ENCODE results near the gene DHX38. TPM values are rescaled to one million over a fixed set of nuclear protein-coding genes. Genes with fewer than 3 reads are reported as not detected.

DHX38 gene
- total and polyA plus RNA-seq, 2 of the 13 experiments (the other 11 are each of a cell fraction or from before 2014, with no cell fraction given) = 54.4 to 85.9 TPM

DNA sequence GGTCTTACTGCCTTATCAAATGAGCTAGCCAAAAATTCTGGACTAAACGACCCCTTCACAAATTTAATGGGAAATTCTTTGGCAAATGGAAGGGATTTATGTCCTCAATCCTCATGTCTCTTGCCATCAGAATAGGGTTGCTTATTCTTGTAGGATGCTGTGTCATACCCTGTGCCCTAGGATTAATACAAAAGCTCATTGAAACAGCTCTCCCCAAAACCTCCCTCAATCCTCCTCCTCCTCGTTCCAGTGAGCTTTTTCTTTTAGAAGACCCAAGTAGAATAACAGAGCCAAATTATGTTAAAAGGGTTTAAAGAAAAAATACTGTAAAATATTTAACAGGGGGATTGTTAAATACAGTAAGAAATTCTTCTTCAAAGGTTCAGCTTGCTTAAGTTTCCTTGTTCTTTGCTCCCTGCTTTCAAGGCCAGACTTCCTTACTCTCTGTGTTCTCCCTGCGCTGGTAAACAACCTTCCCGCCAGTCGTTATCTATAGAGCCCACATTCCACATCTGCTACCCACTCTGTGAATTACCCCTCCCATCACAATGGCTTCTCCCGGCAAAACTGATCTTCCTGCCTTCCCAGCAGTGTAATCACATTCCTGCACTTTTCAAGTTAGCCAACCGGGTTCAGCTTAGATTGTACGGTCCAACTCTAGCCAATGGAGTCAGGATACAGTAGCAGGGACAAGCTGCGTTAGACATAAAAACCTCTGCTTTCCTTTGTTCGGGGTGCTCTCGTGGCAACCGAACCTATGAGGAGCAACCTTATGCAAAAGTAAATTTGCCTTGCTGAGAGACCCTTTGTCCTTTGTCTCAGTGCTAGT is 20.9 kb upstream of the DHX38 start (continued):
- TF ChIP-seq, protein P1, sequence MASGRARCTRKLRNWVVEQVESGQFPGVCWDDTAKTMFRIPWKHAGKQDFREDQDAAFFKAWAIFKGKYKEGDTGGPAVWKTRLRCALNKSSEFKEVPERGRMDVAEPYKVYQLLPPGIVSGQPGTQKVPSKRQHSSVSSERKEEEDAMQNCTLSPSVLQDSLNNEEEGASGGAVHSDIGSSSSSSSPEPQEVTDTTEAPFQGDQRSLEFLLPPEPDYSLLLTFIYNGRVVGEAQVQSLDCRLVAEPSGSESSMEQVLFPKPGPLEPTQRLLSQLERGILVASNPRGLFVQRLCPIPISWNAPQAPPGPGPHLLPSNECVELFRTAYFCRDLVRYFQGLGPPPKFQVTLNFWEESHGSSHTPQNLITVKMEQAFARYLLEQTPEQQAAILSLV (CRISPR knock-in tag; IDR thresholded peaks at IDR 0.05; ENCODE audit: borderline replicate concordance) = no peak
- TF ChIP-seq NBN (conservative IDR thresholded peaks at IDR 0.05) = no peak
- TF ChIP-seq ZNF12 (CRISPR knock-in tag; IDR thresholded peaks at IDR 0.05) = no peak; the same call in 1 of the 2 replicates
- no peak for TF ChIP-seq ZNF550 (CRISPR knock-in tag; IDR thresholded peaks at IDR 0.05; ENCODE audit: borderline replicate concordance)
- peak; percentile 58 for TF ChIP-seq ZMAT3 (CRISPR knock-in tag; conservative IDR thresholded peaks at IDR 0.05)
- peak; percentile 52; the same call in 1 of the 2 replicates for TF ChIP-seq ZFP90 (CRISPR knock-in tag; IDR thresholded peaks at IDR 0.05; ENCODE audit: borderline replicate concordance)
- TF ChIP-seq IRX3 (CRISPR knock-in tag; IDR thresholded peaks at IDR 0.05; ENCODE audit: borderline replicate concordance, low read depth) = no peak
- 0 out of 2 replicates have a peak, but pooled peaks have one; percentile 35 for TF ChIP-seq TP53 (CRISPR knock-in tag; conservative IDR thresholded peaks at IDR 0.05)
- TF ChIP-seq ZNF253 (CRISPR knock-in tag; IDR thresholded peaks at IDR 0.05; ENCODE audit: borderline replicate concordance) = no peak
- no peak for TF ChIP-seq ZNF775 (CRISPR knock-in tag; IDR thresholded peaks at IDR 0.05; ENCODE audit: borderline replicate concordance)
- TF ChIP-seq, protein P2, sequence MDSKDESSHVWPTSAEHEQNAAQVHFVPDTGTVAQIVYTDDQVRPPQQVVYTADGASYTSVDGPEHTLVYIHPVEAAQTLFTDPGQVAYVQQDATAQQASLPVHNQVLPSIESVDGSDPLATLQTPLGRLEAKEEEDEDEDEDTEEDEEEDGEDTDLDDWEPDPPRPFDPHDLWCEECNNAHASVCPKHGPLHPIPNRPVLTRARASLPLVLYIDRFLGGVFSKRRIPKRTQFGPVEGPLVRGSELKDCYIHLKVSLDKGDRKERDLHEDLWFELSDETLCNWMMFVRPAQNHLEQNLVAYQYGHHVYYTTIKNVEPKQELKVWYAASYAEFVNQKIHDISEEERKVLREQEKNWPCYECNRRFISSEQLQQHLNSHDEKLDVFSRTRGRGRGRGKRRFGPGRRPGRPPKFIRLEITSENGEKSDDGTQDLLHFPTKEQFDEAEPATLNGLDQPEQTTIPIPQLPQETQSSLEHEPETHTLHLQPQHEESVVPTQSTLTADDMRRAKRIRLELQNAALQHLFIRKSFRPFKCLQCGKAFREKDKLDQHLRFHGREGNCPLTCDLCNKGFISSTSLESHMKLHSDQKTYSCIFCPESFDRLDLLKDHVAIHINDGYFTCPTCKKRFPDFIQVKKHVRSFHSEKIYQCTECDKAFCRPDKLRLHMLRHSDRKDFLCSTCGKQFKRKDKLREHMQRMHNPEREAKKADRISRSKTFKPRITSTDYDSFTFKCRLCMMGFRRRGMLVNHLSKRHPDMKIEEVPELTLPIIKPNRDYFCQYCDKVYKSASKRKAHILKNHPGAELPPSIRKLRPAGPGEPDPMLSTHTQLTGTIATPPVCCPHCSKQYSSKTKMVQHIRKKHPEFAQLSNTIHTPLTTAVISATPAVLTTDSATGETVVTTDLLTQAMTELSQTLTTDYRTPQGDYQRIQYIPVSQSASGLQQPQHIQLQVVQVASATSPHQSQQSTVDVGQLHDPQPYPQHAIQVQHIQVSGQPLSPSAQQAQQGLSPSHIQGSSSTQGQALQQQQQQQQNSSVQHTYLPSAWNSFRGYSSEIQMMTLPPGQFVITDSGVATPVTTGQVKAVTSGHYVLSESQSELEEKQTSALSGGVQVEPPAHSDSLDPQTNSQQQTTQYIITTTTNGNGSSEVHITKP (CRISPR knock-in tag; IDR thresholded peaks at IDR 0.05; ENCODE audit: low read depth) = peak; percentile 96
- peak; percentile 81; the same call in 1 of the 2 replicates for TF ChIP-seq ZNF292 (CRISPR knock-in tag; IDR thresholded peaks at IDR 0.05; ENCODE audit: borderline replicate concordance, low read depth)
- TF ChIP-seq, protein P3, sequence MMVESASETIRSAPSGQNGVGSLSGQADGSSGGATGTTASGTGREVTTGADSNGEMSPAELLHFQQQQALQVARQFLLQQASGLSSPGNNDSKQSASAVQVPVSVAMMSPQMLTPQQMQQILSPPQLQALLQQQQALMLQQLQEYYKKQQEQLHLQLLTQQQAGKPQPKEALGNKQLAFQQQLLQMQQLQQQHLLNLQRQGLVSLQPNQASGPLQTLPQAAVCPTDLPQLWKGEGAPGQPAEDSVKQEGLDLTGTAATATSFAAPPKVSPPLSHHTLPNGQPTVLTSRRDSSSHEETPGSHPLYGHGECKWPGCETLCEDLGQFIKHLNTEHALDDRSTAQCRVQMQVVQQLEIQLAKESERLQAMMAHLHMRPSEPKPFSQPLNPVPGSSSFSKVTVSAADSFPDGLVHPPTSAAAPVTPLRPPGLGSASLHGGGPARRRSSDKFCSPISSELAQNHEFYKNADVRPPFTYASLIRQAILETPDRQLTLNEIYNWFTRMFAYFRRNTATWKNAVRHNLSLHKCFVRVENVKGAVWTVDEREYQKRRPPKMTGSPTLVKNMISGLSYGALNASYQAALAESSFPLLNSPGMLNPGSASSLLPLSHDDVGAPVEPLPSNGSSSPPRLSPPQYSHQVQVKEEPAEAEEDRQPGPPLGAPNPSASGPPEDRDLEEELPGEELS (CRISPR knock-in tag; IDR thresholded peaks at IDR 0.05) = peak; percentile 94
- TF ChIP-seq PCBP2 (optimal IDR thresholded peaks at IDR 0.05; ENCODE audit: low read depth, low read length, poor library complexity, severe bottlenecking) = no peak
- no peak for TF ChIP-seq SIN3B (IDR thresholded peaks at IDR 0.05; ENCODE audit: low read length)
- TF ChIP-seq MIER2 (CRISPR knock-in tag; IDR thresholded peaks at IDR 0.05) = 0 out of 2 replicates have a peak, but pooled peaks have one; percentile 11
- TF ChIP-seq HOXA9 (CRISPR knock-in tag; IDR thresholded peaks at IDR 0.05; ENCODE audit: borderline replicate concordance) = no peak
